HCT116 (cell line): ENCODE data around the gene PRKAG2. TPM values are rescaled to one million over a fixed set of nuclear protein-coding genes. Genes with fewer than 3 reads are reported as not detected.

ENCODE experiments used
- ATAC-seq: fragments of 200-7000 bp; cut with Tn5 transposase; 2 replicates; pipeline ENCODE4 v1.9.1; 2020; ENCODE audit warnings: mild to moderate bottlenecking, moderate library complexity
- BruUV-seq: library from RNA; stranded (reverse); fragments of 400-500 nt; replicated peaks from 2 replicates; lab custom pipeline; 2021; lab: Mats Ljungman, UMichigan
- CTCF ChIA-PET: fragments of 300-600 bp; sonication (Branson Sonifier 250); formaldehyde crosslinking; loops from one replicate; lab custom pipeline; 2021; ENCODE audit warnings: antibody characterized with exemption; lab: Charles Lee
- POLR2A ChIA-PET: fragments of 300-600, 350-600 bp; sonication (Branson Sonifier 250); formaldehyde crosslinking; loops from one replicate; lab custom pipeline; 2021; ENCODE audit warnings: antibody characterized with exemption; lab: Charles Lee
- RAD21 ChIA-PET, 2 experiments: fragments of 300-600 bp; sonication (Branson Sonifier 250); formaldehyde crosslinking; loops; one replicate each; lab custom pipeline; 2023; ENCODE audit warnings: low total read pairs in 2 of 2; ENCODE audit not compliant: uncharacterized antibody in 2 of 2, unreplicated experiment in 2 of 2, low non-redundant PET in 1 of 2; lab: Charles Lee
- DNase-seq: peaks from one replicate; pipeline ENCODE4 v3.0.0-alpha.2; 2010; ENCODE audit warnings: low read depth, low spot score
- H2AFZ ChIP-seq: fragments of 200-600 bp; shearing (Covaris generic), sonication (generic); 2 replicates; pipeline ENCODE4 v1.6.1; 2017; ENCODE audit warnings: low read depth, mixed run types, mixed read lengths, antibody characterized with exemption, low read length; ENCODE audit not compliant: poor library complexity, severe bottlenecking
- H3K27ac ChIP-seq: 2 replicates; pipeline ENCODE4 v1.5.1; 2012; ENCODE audit warnings: low read depth, low read length
- H3K27me3 ChIP-seq: fragments of 200-600 bp; sonication (generic); 2 replicates; pipeline ENCODE4 v1.6.1; 2016; ENCODE audit warnings: mixed run types, low read length, mixed read lengths; ENCODE audit not compliant: insufficient read depth
- H3K36me3 ChIP-seq, 2 experiments: fragments of 200-500 bp in 1 of 2; fragments of 200-600 bp in 1 of 2; sonication (Bioruptor generic) in 1 of 2; sonication (generic) in 1 of 2; 2 replicates each; pipeline versions ENCODE4 v1.5.1 to v1.6.1; 2014 to 2016; ENCODE audit warnings: low read length in 2 of 2, inconsistent platforms in 1 of 2, mixed read lengths in 1 of 2, mixed run types in 1 of 2; ENCODE audit not compliant: insufficient read depth in 2 of 2, control insufficient read depth in 1 of 2
- H3K4me1 ChIP-seq, 2 experiments: fragments of 200-600 bp in 1 of 2; sonication (generic) in 1 of 2; 2 replicates each; pipeline versions ENCODE4 v1.5.1 to v1.6.1; 2012 to 2017; ENCODE audit warnings: low read length in 2 of 2, inconsistent platforms in 1 of 2, mild to moderate bottlenecking in 1 of 2, mixed read lengths in 1 of 2, mixed run types in 1 of 2, moderate library complexity in 1 of 2; ENCODE audit not compliant: insufficient read depth in 2 of 2, control insufficient read depth in 1 of 2
- H3K4me2 ChIP-seq: fragments of 200-600 bp; sonication (generic); 2 replicates; pipeline ENCODE4 v1.6.1; 2017; ENCODE audit warnings: mixed run types, low read length, mixed read lengths
- H3K4me3 ChIP-seq, 2 experiments: fragments of 200-600 bp in 1 of 2; sonication (generic) in 1 of 2; replicated peaks in 1 of 2; 2 replicates each; pipeline ENCODE4 v1.5.1; 2011 to 2016; ENCODE audit warnings: low read length in 2 of 2, control low read depth in 1 of 2, low read depth in 1 of 2, mild to moderate bottlenecking in 1 of 2, mixed read lengths in 1 of 2, mixed run types in 1 of 2
- H3K79me2 ChIP-seq: fragments of 200-600 bp; sonication (generic); 2 replicates; pipeline ENCODE4 v1.6.1; 2017; ENCODE audit warnings: mild to moderate bottlenecking, mixed run types, low read length, moderate library complexity, mixed read lengths; ENCODE audit not compliant: insufficient read depth
- H3K9ac ChIP-seq: fragments of 200-600 bp; sonication (generic); 2 replicates; pipeline ENCODE4 v1.6.1; 2016; ENCODE audit warnings: low read length, mixed read lengths
- H3K9me2 ChIP-seq: fragments of 200-600 bp; sonication (generic), shearing (Covaris generic); 2 replicates; pipeline ENCODE4 v1.6.1; 2017; ENCODE audit warnings: mixed run types, mild to moderate bottlenecking, moderate library complexity; ENCODE audit not compliant: insufficient read depth
- H3K9me3 ChIP-seq, 2 experiments: fragments of 200-500 bp in 1 of 2; fragments of 200-600 bp in 1 of 2; sonication (Bioruptor generic) in 1 of 2; sonication (generic) in 1 of 2; 2 replicates each; pipeline ENCODE4 v1.6.1; 2014 to 2017; ENCODE audit warnings: low read length in 2 of 2, mixed read lengths in 2 of 2, inconsistent platforms in 1 of 2, low read depth in 1 of 2, mild to moderate bottlenecking in 1 of 2, mixed run types in 1 of 2, moderate library complexity in 1 of 2; ENCODE audit not compliant: control insufficient read depth in 1 of 2, insufficient read depth in 1 of 2
- H4K20me1 ChIP-seq: fragments of 200-600 bp; sonication (generic), shearing (Covaris generic); 2 replicates; pipeline ENCODE4 v1.6.1; 2017; ENCODE audit warnings: mixed run types, mild to moderate bottlenecking, moderate library complexity; ENCODE audit not compliant: insufficient read depth
- ATF3 ChIP-seq: IDR thresholded peaks from 2 replicates; pipeline ENCODE4 v1.6.1; 2012
- CEBPB ChIP-seq: IDR thresholded peaks from 2 replicates; pipeline ENCODE4 v1.6.1; 2012; ENCODE audit warnings: low read depth
- EGR1 ChIP-seq: IDR thresholded peaks from 2 replicates; pipeline ENCODE4 v1.6.1; 2012; ENCODE audit warnings: low read depth
- ELF1 ChIP-seq: IDR thresholded peaks from 2 replicates; pipeline ENCODE4 v1.6.1; 2012; ENCODE audit warnings: low read depth, borderline replicate concordance
- FOSL1 ChIP-seq: IDR thresholded peaks from 2 replicates; pipeline ENCODE4 v1.6.1; 2012; ENCODE audit warnings: low read depth
- JUND ChIP-seq: IDR thresholded peaks from 2 replicates; pipeline ENCODE4 v1.6.1; 2012
- RAD21 ChIP-seq: IDR thresholded peaks from 2 replicates; pipeline ENCODE4 v1.6.1; 2012; ENCODE audit warnings: low read depth, mild to moderate bottlenecking
- REST ChIP-seq: IDR thresholded peaks from 2 replicates; pipeline ENCODE4 v1.6.1; 2012; ENCODE audit warnings: low read depth
- SP1 ChIP-seq: IDR thresholded peaks from 2 replicates; pipeline ENCODE4 v1.6.1; 2012; ENCODE audit warnings: low read depth
- ZBTB33 ChIP-seq: IDR thresholded peaks from 2 replicates; pipeline ENCODE4 v1.6.1; 2011; ENCODE audit warnings: mild to moderate bottlenecking, low read length, moderate library complexity; ENCODE audit not compliant: insufficient replicate concordance; ENCODE audit errors: extremely low read depth
- intact Hi-C: fragments of 100-400 bp; cut with micrococcal nuclease; formaldehyde crosslinking; loops from 2 replicates; pipeline ENCODE4 v1.10.0; 2022
- total RNA-seq: library from RNA; stranded (reverse); gene quantifications from one replicate; pipeline ENCODE4 v1.2.1, GENCODE V29; 2021; ENCODE audit not compliant: unreplicated experiment

The PRKAG2 gene
- total RNA-seq, 1 experiment from 2014 or later, result 23.6 TPM

- Histone ChIP-seq H3K4me3 (no peak overlapping the region), H3K4me2 (no peak overlapping the region), H3K27me3 (no peaks in the 10 kb centered on the region), H3K36me3 (no peaks in the 10 kb centered on the region), H3K9me3 (no peaks in the 10 kb centered on the region), H2AFZ (no peak overlapping the region), H3K9ac (no peak overlapping the region), H3K27ac (no peak overlapping the region), H3K4me1 (peaks cover 2 to 17% of the 10 kb centered on the region in 2 experiments; a peak in 1 of 4 replicates)
- RAD21 ChIA-PET, result no interaction called here
- no peak for DNase-seq
- CTCF ChIA-PET, result no interaction called here
- intact Hi-C loops, result no loop called here
- TF ChIP-seq ZBTB33 (no peak), ATF3 (no peak), FOSL1 (no peak), SP1 (no peak), REST (no peak), ELF1 (no peak), EGR1 (no peak), CEBPB (no peak), JUND (no peak), RAD21 (no peak)
- TF ChIP-seq, all 23 proteins: peak for 0
- H3K9me2 ChIP-seq, result no peaks in the 10 kb centered on the region
- H3K79me2 ChIP-seq, result no peaks in the 10 kb centered on the region
- BruUV-seq, result no TSS peak
- ATAC-seq, result no peak
- H4K20me1 ChIP-seq, result no peaks in the 10 kb centered on the region
- POLR2A ChIA-PET, result no interaction called here
Observed at GRCh38 chr7:151716323-151716722, 160.6 kb downstream of the PRKAG2 start.
